H1 (cell line): ENCODE measurements around the gene VWF. TPM values are rescaled to one million over a fixed set of nuclear protein-coding genes. Genes with fewer than 3 reads are reported as not detected.

Experiments used
- CREB1 ChIP-seq: IDR thresholded peaks from 2 replicates; pipeline ENCODE4 v1.6.1; 2012; ENCODE audit warnings: inconsistent platforms
- POLR2AphosphoS5 ChIP-seq: IDR thresholded peaks from 2 replicates; pipeline ENCODE4 v1.6.1; 2011; ENCODE audit warnings: low read depth, low read length
- SP4 ChIP-seq: IDR thresholded peaks from 2 replicates; pipeline ENCODE4 v1.6.1; 2012; ENCODE audit warnings: low read length, inconsistent platforms
- SUZ12 ChIP-seq: fragments of 200-600 bp; sonication (generic); IDR thresholded peaks from 2 replicates; pipeline ENCODE4 v1.6.1; 2012; ENCODE audit warnings: mild to moderate bottlenecking, inconsistent platforms, low read length, moderate library complexity, mixed read lengths
- polyA plus RNA-seq, 7 experiments: library from polyadenylated mRNA; depleted of rRNA in 3 of 7; stranded (reverse) in 5 of 7; unstranded in 2 of 7; fragments of >200 nt in 5 of 7; fragments of 200-250 nt in 2 of 7; gene quantifications; 1 replicate in 5 of 7; 2 replicates in 1 of 7; 4 replicates in 1 of 7; pipeline versions ENCODE4 v1.2.1 to v1.2.3, GENCODE V29; 2011 to 2013; ENCODE audit warnings: missing spikeins in 2 of 7, mixed read lengths in 2 of 7
- total RNA-seq: library from RNA; stranded (reverse); fragmentation: NEBNext Ultra II Directional; extraction: Animal tissue kit (Norgen Biotek cat#: 25700); gene quantifications from 2 replicates; pipeline ENCODE4 v1.2.1, GENCODE V29; 2021

The VWF gene
- total and polyA plus RNA-seq, 2 of the 8 experiments (the other 6 are each of a cell fraction or from before 2014, with no cell fraction given), result 0.39 to 0.60 TPM

- TF ChIP-seq CREB1 (no peak), POLR2AphosphoS5 (no peak), SP4 (no peak), SUZ12 (no peak)
Measured at GRCh38 chr12:6065131-6065862, 59.2 kb downstream of the VWF start (continued).
